GM21390 (cell line): Measurements from ENCODE around the gene NAPB.

Experiments used
- ATAC-seq: cut with Tn5 transposase; IDR thresholded peaks from one replicate; pipeline ENCODE4 v1.9.1; 2021; ENCODE audit not compliant: unreplicated experiment

The NAPB gene

GRCh38 chr20:23438661-23439060 lies 17.4 kb upstream of the NAPB start:
- no peak for ATAC-seq

DNA sequence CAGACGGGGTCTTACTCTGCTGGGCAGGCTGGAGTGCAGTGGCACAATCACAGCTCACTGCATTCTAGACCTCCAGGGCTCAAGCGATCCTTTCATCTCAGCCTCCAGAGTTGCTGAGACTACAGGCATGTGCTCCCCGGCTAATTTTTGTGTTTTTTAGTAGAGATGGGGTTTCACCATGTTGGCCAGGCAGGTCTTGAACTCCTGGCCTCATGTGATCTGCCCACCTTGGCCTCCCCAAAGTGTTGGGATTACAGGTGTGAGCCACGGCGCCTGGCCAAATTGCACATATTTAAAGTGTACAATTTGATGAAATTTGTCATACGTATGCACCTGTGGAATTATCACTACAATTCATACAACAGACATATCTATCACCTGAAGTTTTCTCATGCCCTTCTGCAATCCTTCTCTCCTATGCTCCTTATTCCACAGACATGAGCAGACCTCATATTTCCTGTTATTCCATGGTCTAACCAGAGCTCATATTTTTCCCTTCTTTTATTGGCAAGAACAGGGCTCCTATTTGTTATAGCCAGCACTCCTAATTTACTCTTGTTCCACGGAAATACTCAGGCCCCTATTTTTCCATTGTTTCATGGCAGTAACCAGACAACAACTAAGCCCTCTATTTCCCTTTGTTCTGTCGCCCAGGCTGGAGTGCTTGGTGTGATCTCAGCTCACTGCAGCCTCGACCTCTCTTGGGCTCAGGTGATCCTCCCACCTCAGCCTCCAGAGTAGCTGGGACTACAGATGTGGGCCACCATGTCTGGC lies 16.0 kb upstream of the NAPB start:
- no peak for ATAC-seq

GRCh38 chr20:23436681-23437080 lies 15.4 kb upstream of the NAPB start:
- no peak for ATAC-seq

DNA sequence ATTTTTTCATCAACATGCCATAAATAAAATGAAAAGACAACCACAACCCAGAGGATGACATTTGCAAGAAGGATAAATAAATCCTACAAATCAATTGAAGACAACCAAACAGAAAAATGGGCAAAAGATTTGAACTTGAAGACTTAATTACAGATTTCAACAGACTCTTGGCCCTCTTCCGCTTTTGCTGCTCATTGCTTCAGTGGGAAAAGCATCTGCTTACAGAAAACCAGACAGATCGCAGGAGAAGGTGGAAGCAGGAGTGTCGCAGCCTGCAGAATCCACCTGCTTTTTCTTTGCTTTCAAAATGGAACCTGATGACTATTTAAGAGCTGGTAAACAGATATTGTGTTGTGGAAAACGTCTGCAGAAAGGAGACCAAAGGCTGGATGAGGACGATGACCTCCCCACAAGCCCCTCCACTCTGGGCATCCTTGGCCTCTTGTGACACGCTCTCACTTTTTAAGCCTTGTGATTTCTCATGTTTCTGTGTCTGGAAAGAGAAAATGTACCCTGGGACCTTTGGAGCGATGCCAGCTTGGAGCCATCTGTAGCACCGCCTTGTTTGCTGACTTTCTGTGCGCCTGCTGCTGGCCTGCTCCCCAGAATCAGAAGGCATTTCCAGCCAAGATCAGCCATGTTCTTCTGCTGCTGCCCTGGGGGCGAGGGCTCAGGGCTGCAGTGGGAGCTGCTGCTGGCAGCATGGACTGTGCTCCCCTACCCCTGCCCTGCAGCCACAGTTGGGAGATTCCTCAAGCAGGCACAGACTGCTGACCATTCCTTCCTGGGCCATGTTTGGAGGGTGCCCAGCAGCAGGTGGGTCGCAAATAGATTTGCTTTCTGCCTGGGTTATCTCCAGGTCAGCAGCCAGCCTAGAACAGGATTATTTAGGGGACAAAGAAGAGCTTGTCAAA lies 14.6 kb upstream of the NAPB start:
- ATAC-seq: no peak

- ATAC-seq: no peak
Measured at GRCh38 chr20:23434521-23435313, 13.4 kb upstream of the NAPB start.

- no peak for ATAC-seq
Measured at GRCh38 chr20:23433628-23434027, 12.3 kb upstream of the NAPB start.

- ATAC-seq: no peak
Measured at GRCh38 chr20:23425129-23425528, 3.8 kb upstream of the NAPB start.

GRCh38 chr20:23419995-23420901 lies 1.0 kb downstream of the NAPB start:
- ATAC-seq: peak; percentile 34

- no peak for ATAC-seq
Measured at GRCh38 chr20:23419657-23419994, 1.7 kb downstream of the NAPB start.

DNA sequence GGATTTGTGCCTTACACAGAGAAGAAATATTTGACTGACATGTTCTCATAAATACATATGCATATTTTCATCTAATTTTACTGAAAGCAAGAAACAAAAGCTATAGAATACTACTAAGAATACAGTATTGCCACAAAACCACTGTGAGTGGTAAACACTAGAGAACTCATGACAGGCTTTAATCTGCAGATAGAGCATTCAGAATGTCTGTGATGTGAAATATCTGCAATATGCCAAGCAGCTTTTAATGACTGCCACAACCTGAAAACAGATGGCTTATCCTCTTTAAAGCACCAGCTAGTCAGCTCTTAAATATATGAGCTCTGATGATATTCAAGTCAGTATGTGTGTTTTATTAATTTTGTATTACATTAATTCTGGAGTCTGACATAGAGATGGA lies 3.4 kb downstream of the NAPB start:
- no peak for ATAC-seq

DNA sequence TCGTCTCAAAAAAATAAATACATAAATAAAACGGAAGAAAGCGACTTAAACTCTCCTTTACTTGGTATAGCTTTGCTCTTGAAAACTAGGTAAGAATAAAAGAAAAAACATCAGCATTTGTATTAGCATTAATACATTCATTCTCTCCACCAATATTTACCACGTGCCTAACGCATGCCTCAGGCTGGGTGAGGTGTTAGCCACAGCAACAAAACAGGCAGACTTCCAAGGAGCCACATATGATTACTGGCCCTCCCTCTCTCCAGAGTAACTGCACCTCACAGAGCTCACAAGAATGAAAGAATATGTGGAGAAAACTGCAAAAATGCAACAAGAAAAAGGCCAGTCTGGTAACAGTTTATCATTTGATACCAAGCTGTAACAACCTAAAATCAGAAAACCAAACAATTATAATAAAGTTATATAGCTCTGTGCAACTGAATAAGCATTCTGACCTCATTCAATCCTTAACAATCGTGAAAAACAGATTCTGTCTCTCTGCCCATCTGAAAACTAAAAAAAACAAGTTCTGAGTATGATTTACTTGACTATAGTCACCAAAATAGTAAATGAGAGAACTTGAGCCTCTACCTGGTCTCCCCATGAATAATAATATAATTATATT lies 5.2 kb downstream of the NAPB start:
- no peak for ATAC-seq

GRCh38 chr20:23415555-23415954 lies 5.7 kb downstream of the NAPB start:
- ATAC-seq: no peak

GRCh38 chr20:23414526-23415188 lies 6.6 kb downstream of the NAPB start:
- ATAC-seq: no peak

GRCh38 chr20:23413862-23414422 lies 7.3 kb downstream of the NAPB start:
- no peak for ATAC-seq

- ATAC-seq: no peak
Measured at GRCh38 chr20:23412026-23412425, 9.3 kb downstream of the NAPB start.

DNA sequence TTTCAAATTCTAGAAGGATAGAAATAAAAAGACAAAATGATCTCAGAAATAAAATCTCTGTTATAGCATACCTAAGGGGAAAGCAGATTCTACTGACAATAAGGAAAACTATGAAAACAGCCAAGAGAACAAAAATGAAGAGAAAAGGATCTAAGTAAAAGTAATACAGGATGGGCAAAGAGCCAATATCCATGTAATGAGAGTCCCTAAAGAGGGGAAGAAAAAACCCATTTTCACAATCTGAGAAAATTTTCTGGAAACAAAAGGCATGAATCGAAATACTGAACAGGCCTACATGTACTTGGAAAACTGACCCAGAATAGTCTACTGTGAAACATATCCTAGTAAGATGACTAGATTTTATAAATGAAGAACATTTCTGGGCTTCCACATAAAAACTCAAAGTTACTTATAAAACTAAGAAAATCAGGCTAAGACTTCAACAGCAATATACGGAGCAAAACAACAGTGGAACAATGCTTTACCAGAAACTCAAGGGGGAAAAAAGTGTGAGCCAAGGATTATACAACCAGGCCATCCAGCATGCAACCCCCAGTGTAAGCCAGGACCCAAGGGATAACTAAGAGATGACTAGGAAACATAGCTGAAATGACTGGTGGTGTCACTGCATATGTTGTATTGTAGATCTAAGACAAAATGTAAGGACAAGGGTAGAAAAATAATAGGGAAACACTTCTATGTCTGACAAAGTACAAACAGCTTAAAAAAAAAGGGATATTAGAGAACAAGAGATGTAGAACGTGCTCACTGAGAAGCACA lies 10.2 kb downstream of the NAPB start:
- no peak for ATAC-seq

DNA sequence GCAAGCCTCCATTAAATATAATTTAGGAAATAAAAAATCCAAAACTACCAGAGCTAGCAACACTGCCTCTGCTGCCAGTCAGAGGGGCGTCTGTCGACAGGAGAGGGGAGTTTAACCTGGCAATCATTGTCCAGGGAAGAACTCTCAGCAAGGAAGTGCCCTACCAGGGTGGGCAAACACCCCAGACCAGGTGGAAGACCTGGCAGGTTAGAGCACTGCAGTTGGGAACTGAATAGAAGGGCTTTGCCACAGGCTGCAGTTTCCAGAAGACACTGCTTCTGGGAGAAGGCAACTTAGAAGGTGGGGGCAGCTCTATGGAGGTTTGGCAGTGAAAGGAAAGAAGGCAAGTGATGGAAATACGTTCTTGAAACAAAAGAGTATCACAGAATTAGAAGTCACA lies 11.5 kb downstream of the NAPB start:
- ATAC-seq: no peak

DNA sequence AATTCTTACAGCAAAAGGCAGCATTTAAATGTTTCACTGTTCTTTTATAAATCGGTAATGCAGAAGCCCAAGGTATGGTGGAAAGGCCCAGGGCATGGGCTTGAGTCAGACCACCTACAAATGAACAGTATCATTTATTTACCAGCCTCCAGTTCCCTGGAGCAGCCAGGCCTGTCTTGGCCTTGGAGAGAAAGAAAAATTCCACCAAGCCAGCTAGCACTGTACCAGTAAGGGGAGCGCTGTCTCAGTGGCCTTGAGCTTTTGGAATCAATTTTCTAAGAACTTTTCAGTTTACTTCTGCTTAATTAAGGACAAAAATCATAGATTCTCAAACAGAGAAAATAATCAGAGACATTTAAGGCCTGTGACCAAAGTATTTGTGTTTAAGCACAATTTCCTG lies 12.3 kb downstream of the NAPB start:
- no peak for ATAC-seq
